Activated CD4-positive, alpha-beta T cell treated with anti-CD3 and anti-CD28 coated beads, Interleukin-2, amount 10 ng/mL, durations not matched to agents 24 days and 14 days (primary cell): ENCODE data around the gene GRIFIN. TPM values are rescaled to one million over a fixed set of nuclear protein-coding genes. Genes with fewer than 3 reads are reported as not detected.
"Not testable (repeated sequence)": the region's sequence is repeated elsewhere in the genome, so short reads cannot be mapped to it uniquely, and the experiment has no call there.

ENCODE experiments used
- DNase-seq: peaks from one replicate; pipeline ENCODE4 v3.0.0; 2022
- H3K27ac Mint-ChIP-seq: one replicate; pipeline ENCODE4 v1.8.0; 2022; ENCODE audit warnings: mild to moderate bottlenecking, mixed read lengths
- H3K27me3 Mint-ChIP-seq: one replicate; pipeline ENCODE4 v1.8.0; 2022; ENCODE audit warnings: mixed read lengths
- H3K36me3 Mint-ChIP-seq: one replicate; pipeline ENCODE4 v1.8.0; 2022; ENCODE audit warnings: low read depth, mild to moderate bottlenecking, mixed read lengths
- H3K4me1 Mint-ChIP-seq: one replicate; pipeline ENCODE4 v1.8.0; 2021; ENCODE audit warnings: mixed read lengths
- H3K4me3 Mint-ChIP-seq: one replicate; pipeline ENCODE4 v1.8.0; 2022; ENCODE audit warnings: mild to moderate bottlenecking, moderate library complexity, mixed read lengths
- H3K9me3 Mint-ChIP-seq: one replicate; pipeline ENCODE4 v1.8.0; 2021; ENCODE audit warnings: mixed read lengths
- intact Hi-C: fragments of 100-400 bp; cut with micrococcal nuclease; formaldehyde crosslinking; loops from one replicate; pipeline ENCODE4 v1.15.1; 2023
- total RNA-seq: library from RNA; stranded (reverse); gene quantifications from 2 replicates; pipeline ENCODE4 v1.2.3, GENCODE V29; 2022

The GRIFIN gene
- total RNA-seq, 1 donor from 2014 or later, result not detected

GRCh38 chr7:2474813-2475677 is 1.2 kb downstream of the GRIFIN start:
- Mint-ChIP-seq H3K4me3 (no peak overlapping the region), H3K27me3 (peaks cover 7% of the 10 kb centered on the region), H3K9me3 (no peaks in the 10 kb centered on the region), H3K36me3 (no peaks in the 10 kb centered on the region), H3K4me1 (peaks cover 3% of the 10 kb centered on the region), H3K27ac (no peak overlapping the region)
- no peak for DNase-seq
- intact Hi-C loops, result loop anchor here (5.0 kb wide), 1 partner anchor 47 kb away; no protein-coding TSS in a partner anchor

- H3K27ac Mint-ChIP-seq, result no peak overlapping the region
- intact Hi-C loops, result no loop called here
- no peak overlapping the region for H3K4me3 Mint-ChIP-seq
- DNase-seq, result no peak
- peaks cover 12% of the 10 kb centered on the region for H3K27me3 Mint-ChIP-seq
- H3K4me1 Mint-ChIP-seq, result peaks cover 3% of the 10 kb centered on the region
- H3K36me3 Mint-ChIP-seq, result no peaks in the 10 kb centered on the region
- no peaks in the 10 kb centered on the region for H3K9me3 Mint-ChIP-seq
Observed at GRCh38 chr7:2474224-2474623, 2.0 kb downstream of the GRIFIN start.

DNA sequence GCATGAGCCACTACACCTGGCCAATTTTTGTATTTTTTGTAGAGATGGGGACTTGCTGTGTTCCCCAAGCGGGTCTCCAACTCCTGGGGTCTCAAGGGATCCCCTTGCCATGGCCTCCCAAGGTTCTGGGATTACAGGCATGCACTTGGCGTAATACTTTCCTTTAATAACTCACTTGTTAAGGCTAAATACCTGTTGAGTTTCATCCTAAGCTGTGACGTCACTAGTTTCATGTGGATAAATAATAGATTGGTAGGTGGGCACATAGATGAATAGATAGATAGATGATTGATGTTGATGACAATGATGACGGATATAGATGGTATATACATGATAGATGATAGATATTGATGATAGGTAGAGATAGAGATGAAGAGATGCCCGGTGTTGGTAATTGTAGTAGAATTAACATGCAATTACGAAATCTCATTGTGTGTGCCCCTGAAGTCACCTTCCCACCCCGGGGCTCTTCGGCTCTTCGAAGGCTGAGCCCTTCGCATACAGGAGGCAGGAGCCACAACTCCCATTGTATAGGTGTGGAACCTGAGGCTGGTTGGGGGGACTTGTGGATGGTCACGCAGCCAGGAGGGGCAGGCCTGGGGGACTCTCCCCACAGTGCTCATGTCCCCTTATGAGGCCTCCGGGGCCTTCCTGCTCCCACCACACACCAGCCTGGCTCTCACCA is 2.6 kb downstream of the GRIFIN start:
- Mint-ChIP-seq H3K9me3 (no peaks in the 10 kb centered on the region), H3K27me3 (peaks cover 14% of the 10 kb centered on the region), H3K27ac (no peak overlapping the region), H3K4me1 (peaks cover 4% of the 10 kb centered on the region), H3K36me3 (no peaks in the 10 kb centered on the region), H3K4me3 (no peak overlapping the region)
- DNase-seq, result no peak
- intact Hi-C loops, result no loop called here

DNA sequence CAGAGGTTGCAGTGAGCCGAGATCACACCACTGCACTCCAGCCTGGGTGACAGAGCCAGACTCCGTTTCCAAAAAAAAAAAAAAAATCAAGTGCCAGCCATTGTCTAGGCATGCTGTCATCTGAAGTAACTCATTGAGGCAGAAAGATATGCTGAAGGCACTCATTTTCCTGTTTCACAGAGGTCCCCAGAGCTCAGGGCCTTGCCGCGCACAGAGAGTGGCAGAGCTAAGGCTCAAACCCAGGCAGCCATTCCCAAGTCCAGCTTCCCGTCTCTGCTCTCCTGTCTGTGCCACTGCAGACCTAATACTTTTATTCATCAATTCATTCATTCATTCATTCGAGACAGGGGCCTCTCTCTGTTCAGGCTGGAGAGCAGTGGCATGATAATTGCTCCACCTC is 3.5 kb downstream of the GRIFIN start:
- no peak overlapping the region for H3K4me3 Mint-ChIP-seq
- peaks cover 14% of the 10 kb centered on the region for H3K27me3 Mint-ChIP-seq
- intact Hi-C loops, result no loop called here
- H3K36me3 Mint-ChIP-seq, result no peaks in the 10 kb centered on the region
- peaks cover 4% of the 10 kb centered on the region for H3K4me1 Mint-ChIP-seq
- H3K27ac Mint-ChIP-seq, result no peak overlapping the region
- no peaks in the 10 kb centered on the region for H3K9me3 Mint-ChIP-seq
- DNase-seq, result no peak

GRCh38 chr7:2471396-2471795 is 4.8 kb downstream of the GRIFIN start:
- peaks cover 14% of the 10 kb centered on the region for H3K27me3 Mint-ChIP-seq
- peaks cover 2% of the 10 kb centered on the region for H3K4me1 Mint-ChIP-seq
- no peak for DNase-seq
- H3K9me3 Mint-ChIP-seq, result no peaks in the 10 kb centered on the region
- intact Hi-C loops, result no loop called here
- H3K27ac Mint-ChIP-seq, result no peak overlapping the region
- no peak overlapping the region for H3K4me3 Mint-ChIP-seq
- no peaks in the 10 kb centered on the region for H3K36me3 Mint-ChIP-seq

- no peak for DNase-seq
- Mint-ChIP-seq H3K9me3 (no peaks in the 10 kb centered on the region), H3K4me1 (peaks cover 2% of the 10 kb centered on the region), H3K27me3 (peaks cover 14% of the 10 kb centered on the region), H3K36me3 (no peaks in the 10 kb centered on the region), H3K4me3 (no peak overlapping the region), H3K27ac (no peak overlapping the region)
- intact Hi-C loops, result no loop called here
Observed at GRCh38 chr7:2471022-2471329, 5.2 kb downstream of the GRIFIN start.

- Mint-ChIP-seq H3K9me3 (no peaks in the 10 kb centered on the region), H3K36me3 (no peaks in the 10 kb centered on the region), H3K27ac (no peak overlapping the region), H3K4me3 (no peak overlapping the region), H3K4me1 (peaks cover 2% of the 10 kb centered on the region), H3K27me3 (peaks cover 14% of the 10 kb centered on the region)
- no peak for DNase-seq
- intact Hi-C loops, result no loop called here
Observed at GRCh38 chr7:2470204-2471021, 5.8 kb downstream of the GRIFIN start.

DNA sequence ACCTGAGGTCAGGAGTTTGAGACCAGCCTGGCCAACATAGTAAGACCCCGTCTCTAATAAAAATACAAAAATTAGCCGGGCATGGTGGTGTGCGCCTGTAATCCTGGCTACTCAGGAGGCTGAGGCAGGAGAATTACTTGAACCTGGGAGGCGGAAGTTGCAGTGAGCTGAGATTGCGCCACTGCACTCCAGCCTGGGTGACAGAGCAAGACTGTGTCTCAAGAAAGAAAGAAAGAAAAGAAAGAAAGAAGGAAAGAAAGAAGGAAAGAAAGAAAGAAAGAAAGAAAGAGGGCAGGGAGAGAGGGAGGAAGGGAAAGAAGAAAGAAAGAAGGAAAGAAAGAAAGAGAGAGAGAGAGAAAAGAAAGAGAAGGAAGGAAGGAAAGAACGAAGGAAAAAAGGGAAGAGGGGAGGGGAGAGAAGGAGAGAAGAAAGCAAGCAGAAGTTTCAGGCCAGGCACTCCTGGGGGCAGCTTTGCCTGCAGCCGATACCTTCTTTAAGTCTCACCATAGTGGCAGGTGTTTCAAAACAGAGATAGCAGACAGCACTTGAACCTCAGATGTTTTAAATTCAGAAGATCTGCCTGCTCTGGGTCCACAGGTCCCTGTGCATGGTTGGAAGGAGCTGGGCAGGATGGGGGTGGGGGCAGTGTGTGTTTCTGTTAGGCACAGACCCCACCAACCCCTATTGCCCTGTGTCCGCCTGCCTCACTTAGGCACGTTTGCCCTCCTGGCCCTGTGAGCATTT is 6.6 kb downstream of the GRIFIN start:
- H3K9me3 Mint-ChIP-seq, DNase-seq, H3K4me3 Mint-ChIP-seq, H3K4me1 Mint-ChIP-seq, H3K36me3 Mint-ChIP-seq, H3K27ac Mint-ChIP-seq: not testable (repeated sequence)
- intact Hi-C loops, result loop anchor here (1.0 to 2.0 kb wide), 2 partner anchors 19 to 890 kb away; no protein-coding TSS in a partner anchor
- H3K27me3 Mint-ChIP-seq, result peaks cover 14% of the 10 kb centered on the region

- intact Hi-C loops, result loop anchor here (2.0 kb wide), 1 partner anchor 17 kb away; no protein-coding TSS in a partner anchor
- Mint-ChIP-seq H3K4me1 (peaks cover 2% of the 10 kb centered on the region), H3K27ac (no peak overlapping the region)
Observed at GRCh38 chr7:2468227-2468626, 8.0 kb downstream of the GRIFIN start.

DNA sequence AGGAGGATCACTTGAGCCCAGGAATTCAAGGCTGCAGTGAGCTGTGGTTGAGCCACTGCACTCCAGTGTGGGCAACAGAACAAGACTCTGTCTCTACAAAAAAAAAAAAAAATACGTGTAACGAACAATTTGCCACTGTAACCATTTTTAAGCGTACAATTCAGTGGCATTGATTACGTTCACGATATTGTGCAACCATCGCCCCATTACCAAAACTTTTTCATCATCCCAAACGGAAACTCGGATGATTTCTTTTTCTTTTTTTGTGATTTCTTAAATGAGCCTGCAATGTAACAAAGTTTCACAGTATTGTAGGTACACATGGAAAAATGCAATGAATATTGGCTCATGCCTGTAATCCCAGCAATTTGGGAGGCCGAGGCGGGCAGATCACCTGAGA is 9.5 kb downstream of the GRIFIN start:
- Mint-ChIP-seq H3K36me3 (no peaks in the 10 kb centered on the region), H3K4me1 (peaks cover 2% of the 10 kb centered on the region), H3K4me3 (no peak overlapping the region), H3K9me3 (no peaks in the 10 kb centered on the region), H3K27me3 (peaks cover 17% of the 10 kb centered on the region), H3K27ac (no peak overlapping the region)
- no peak for DNase-seq
- intact Hi-C loops, result no loop called here

More at GRCh38 chr7:2468227-2468626, 8.0 kb downstream of the GRIFIN start:
- H3K4me3 Mint-ChIP-seq, result no peak overlapping the region
- H3K9me3 Mint-ChIP-seq, result no peaks in the 10 kb centered on the region
- peaks cover 14% of the 10 kb centered on the region for H3K27me3 Mint-ChIP-seq
- no peaks in the 10 kb centered on the region for H3K36me3 Mint-ChIP-seq
- DNase-seq, result no peak

- no peak overlapping the region for H3K27ac Mint-ChIP-seq
- no peaks in the 10 kb centered on the region for H3K36me3 Mint-ChIP-seq
- no peaks in the 10 kb centered on the region for H3K9me3 Mint-ChIP-seq
- DNase-seq, result no peak
- H3K4me1 Mint-ChIP-seq, result peaks cover 2% of the 10 kb centered on the region
- peaks cover 17% of the 10 kb centered on the region for H3K27me3 Mint-ChIP-seq
- H3K4me3 Mint-ChIP-seq, result no peak overlapping the region
- intact Hi-C loops, result no loop called here
Observed at GRCh38 chr7:2465928-2466327, 10.3 kb downstream of the GRIFIN start.

DNA sequence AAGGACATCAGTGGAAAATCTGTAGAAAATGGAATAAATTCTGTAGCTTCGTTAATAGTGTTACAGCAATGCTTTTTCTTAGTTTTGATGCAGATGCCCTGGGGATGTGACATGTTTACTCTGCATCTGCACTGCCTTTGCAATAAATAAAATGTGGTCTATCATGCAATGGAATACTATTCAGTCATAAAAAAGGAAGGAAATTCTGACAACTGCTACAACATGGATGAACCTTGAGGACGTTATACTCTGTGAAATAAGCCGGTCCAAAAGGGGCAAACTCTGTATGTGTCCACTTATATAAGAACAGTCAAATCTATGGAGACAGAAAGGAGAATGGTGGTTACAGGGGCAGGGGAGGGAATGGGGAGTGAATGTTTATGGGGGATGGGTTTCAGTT is 13.5 kb downstream of the GRIFIN start:
- H3K27me3 Mint-ChIP-seq, result peaks cover 3% of the 10 kb centered on the region
- intact Hi-C loops, result no loop called here
- DNase-seq, result no peak
- no peak overlapping the region for H3K27ac Mint-ChIP-seq
- no peaks in the 10 kb centered on the region for H3K36me3 Mint-ChIP-seq
- H3K9me3 Mint-ChIP-seq, result no peaks in the 10 kb centered on the region
- peaks cover 5% of the 10 kb centered on the region for H3K4me1 Mint-ChIP-seq
- H3K4me3 Mint-ChIP-seq, result no peak overlapping the region

DNA sequence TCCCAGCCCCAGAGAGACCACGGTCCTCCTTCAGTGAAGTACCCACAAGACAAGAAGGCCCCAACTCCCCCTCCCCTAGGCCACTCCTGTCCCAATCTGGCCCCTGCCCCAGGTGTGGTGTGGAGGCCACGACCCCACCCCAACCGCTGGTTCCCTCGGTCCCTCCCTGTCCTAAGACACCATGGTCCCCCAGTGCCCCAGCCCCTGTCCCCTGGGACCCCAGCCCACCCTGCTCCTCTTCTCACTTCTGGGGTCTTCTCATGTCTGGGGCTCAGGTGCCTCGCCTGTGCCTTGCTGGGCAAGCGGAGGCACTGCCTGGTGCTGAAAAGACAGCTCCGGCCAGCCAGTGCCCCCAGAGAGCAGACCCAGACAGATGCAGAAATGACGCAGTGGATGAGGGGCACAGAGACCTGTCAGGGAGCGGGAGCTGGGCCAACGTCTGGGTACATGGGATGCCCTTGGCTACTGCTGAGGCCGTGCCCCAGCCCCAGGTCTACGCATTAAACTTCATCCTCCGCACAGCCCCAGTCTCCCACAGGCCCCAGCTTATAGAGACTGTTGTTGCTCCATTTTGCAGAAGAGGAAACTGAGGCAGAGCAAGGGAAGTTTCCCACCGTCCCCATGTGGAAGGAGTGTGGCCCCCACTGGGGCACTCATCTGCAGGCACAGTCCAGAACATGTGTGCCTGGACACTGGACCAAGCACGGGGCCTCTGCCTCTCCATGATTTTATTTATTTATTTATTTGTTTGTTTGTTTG is 14.8 kb downstream of the GRIFIN start:
- peaks cover 6% of the 10 kb centered on the region for H3K4me1 Mint-ChIP-seq
- no peak overlapping the region for H3K4me3 Mint-ChIP-seq
- H3K9me3 Mint-ChIP-seq, result no peaks in the 10 kb centered on the region
- H3K27me3 Mint-ChIP-seq, result peaks cover 4% of the 10 kb centered on the region
- intact Hi-C loops, result no loop called here
- H3K36me3 Mint-ChIP-seq, result no peaks in the 10 kb centered on the region
- no peak overlapping the region for H3K27ac Mint-ChIP-seq
- no peak for DNase-seq
